H9 (cell line): Measurements from ENCODE around the gene DNLZ. TPM values are rescaled to one million over a fixed set of nuclear protein-coding genes. Genes with fewer than 3 reads are reported as not detected.

Source experiments
- DNase-seq: peaks from one replicate; pipeline ENCODE4 v3.0.0-alpha.2; 2017
- H2AFZ ChIP-seq: one replicate; pipeline ENCODE4 v1.6.1; 2013; ENCODE audit warnings: mild to moderate bottlenecking, low read length, control low read depth, moderate library complexity
- H2AK5ac ChIP-seq: 2 replicates; pipeline ENCODE4 v1.6.1; 2013; ENCODE audit warnings: low read length, control low read depth, mixed read lengths; ENCODE audit not compliant: insufficient read length
- H2BK120ac ChIP-seq: one replicate; pipeline ENCODE4 v1.6.1; 2013; ENCODE audit warnings: low read depth, mild to moderate bottlenecking, low read length, control low read depth, inconsistent platforms; ENCODE audit not compliant: poor library complexity, severe bottlenecking
- H2BK12ac ChIP-seq: 2 replicates; pipeline ENCODE4 v1.6.1; 2013; ENCODE audit warnings: low read length, control low read depth, mixed read lengths, low read depth; ENCODE audit not compliant: insufficient read length
- H2BK15ac ChIP-seq: 2 replicates; pipeline ENCODE4 v1.6.1; 2013; ENCODE audit warnings: low read depth, low read length, control low read depth
- H2BK20ac ChIP-seq: one replicate; pipeline ENCODE4 v1.6.1; 2013; ENCODE audit warnings: low read depth, mild to moderate bottlenecking, low read length, control low read depth, inconsistent platforms; ENCODE audit not compliant: poor library complexity, severe bottlenecking
- H2BK5ac ChIP-seq: 2 replicates; pipeline ENCODE4 v1.6.1; 2013; ENCODE audit warnings: low read length, control low read depth, mixed read lengths; ENCODE audit not compliant: insufficient read length
- H3K14ac ChIP-seq: 2 replicates; pipeline ENCODE4 v1.6.1; 2013; ENCODE audit warnings: low read length, control low read depth; ENCODE audit not compliant: insufficient read depth
- H3K18ac ChIP-seq: 2 replicates; pipeline ENCODE4 v1.6.1; 2013; ENCODE audit warnings: low read depth, mild to moderate bottlenecking, mixed read lengths, low read length, control low read depth; ENCODE audit not compliant: insufficient read length
- H3K23ac ChIP-seq: 2 replicates; pipeline ENCODE4 v1.6.1; 2013; ENCODE audit warnings: low read length, control low read depth, mixed read lengths, low read depth; ENCODE audit not compliant: insufficient read length
- H3K23me2 ChIP-seq: 2 replicates; pipeline ENCODE4 v1.6.1; 2013; ENCODE audit warnings: low read depth, mild to moderate bottlenecking, mixed read lengths, low read length, control low read depth; ENCODE audit not compliant: insufficient read length, poor library complexity, severe bottlenecking
- H3K27ac ChIP-seq: 2 replicates; pipeline ENCODE4 v1.5.1; 2013; ENCODE audit warnings: low read length, control low read depth, mixed read lengths, low read depth; ENCODE audit not compliant: insufficient read length
- H3K27me3 ChIP-seq: 2 replicates; pipeline ENCODE4 v1.6.1; 2013; ENCODE audit warnings: low read length, control low read depth, inconsistent platforms; ENCODE audit not compliant: insufficient read depth
- H3K4ac ChIP-seq: 2 replicates; pipeline ENCODE4 v1.6.1; 2013; ENCODE audit warnings: low read depth, mild to moderate bottlenecking, control low read depth, inconsistent platforms, low read length, moderate library complexity
- H3K4me1 ChIP-seq: 2 replicates; pipeline ENCODE4 v1.6.1; 2013; ENCODE audit warnings: low read length, control low read depth, inconsistent platforms; ENCODE audit not compliant: insufficient read depth
- H3K4me2 ChIP-seq: 2 replicates; pipeline ENCODE4 v1.6.1; 2013; ENCODE audit warnings: low read length, control low read depth, mixed read lengths; ENCODE audit not compliant: insufficient read length, insufficient read depth
- H3K56ac ChIP-seq: 2 replicates; pipeline ENCODE4 v1.6.1; 2013; ENCODE audit warnings: low read depth, mild to moderate bottlenecking, mixed read lengths, low read length, control low read depth; ENCODE audit not compliant: insufficient read length
- H3K79me1 ChIP-seq: 2 replicates; pipeline ENCODE4 v1.6.1; 2013; ENCODE audit warnings: low read depth, mild to moderate bottlenecking, moderate library complexity, low read length, control low read depth, inconsistent platforms; ENCODE audit not compliant: insufficient read depth, poor library complexity, severe bottlenecking
- H3K79me2 ChIP-seq: 2 replicates; pipeline ENCODE4 v1.6.1; 2013; ENCODE audit warnings: low read length, control low read depth, inconsistent platforms; ENCODE audit not compliant: insufficient read depth
- H3K9ac ChIP-seq: 2 replicates; pipeline ENCODE4 v1.6.1; 2013; ENCODE audit warnings: low read length, control low read depth, mixed read lengths; ENCODE audit not compliant: insufficient read length; ENCODE audit errors: extremely low read depth
- H3K9me3 ChIP-seq: one replicate; pipeline ENCODE4 v1.6.1; 2013; ENCODE audit warnings: low read depth, low read length, inconsistent platforms; ENCODE audit not compliant: control insufficient read depth
- H3T11ph ChIP-seq: one replicate; pipeline ENCODE4 v1.6.1; 2013; ENCODE audit warnings: mild to moderate bottlenecking, low read length, control low read depth, inconsistent platforms
- H4K20me1 ChIP-seq: one replicate; pipeline ENCODE4 v1.6.1; 2013; ENCODE audit not compliant: control insufficient read depth, insufficient read length, insufficient read depth
- H4K5ac ChIP-seq: 2 replicates; pipeline ENCODE4 v1.6.1; 2013; ENCODE audit warnings: low read depth, mild to moderate bottlenecking, mixed read lengths, low read length, control low read depth; ENCODE audit not compliant: insufficient read length
- H4K8ac ChIP-seq: replicated peaks from 2 replicates; pipeline ENCODE4 v1.6.1; 2013; ENCODE audit warnings: low read length, control low read depth, mixed read lengths, low read depth; ENCODE audit not compliant: insufficient read length
- H4K91ac ChIP-seq: 2 replicates; pipeline ENCODE4 v1.6.1; 2013; ENCODE audit warnings: low read depth, mild to moderate bottlenecking, moderate library complexity, mixed read lengths, low read length, control low read depth; ENCODE audit not compliant: insufficient read length
- H3K27ac Mint-ChIP-seq, 3 experiments: 2 replicates in 2 of 3; 3 replicates in 1 of 3; pipeline ENCODE4 v1.8.0; 2020 to 2021; ENCODE audit warnings: mixed read lengths in 3 of 3, mild to moderate bottlenecking in 1 of 3, moderate library complexity in 1 of 3
- H3K27me3 Mint-ChIP-seq: 2 replicates; pipeline ENCODE4 v1.8.0; 2021; ENCODE audit warnings: low read depth, mild to moderate bottlenecking, moderate library complexity, mixed read lengths
- H3K36me3 Mint-ChIP-seq, 3 experiments: 2 replicates in 2 of 3; 3 replicates in 1 of 3; pipeline ENCODE4 v1.8.0; 2020 to 2021; ENCODE audit warnings: low read depth in 3 of 3, mixed read lengths in 3 of 3; ENCODE audit not compliant: insufficient read depth in 1 of 3
- H3K4me1 Mint-ChIP-seq, 2 experiments: 2 replicates each; pipeline ENCODE4 v1.8.0; 2020; ENCODE audit warnings: mixed read lengths in 2 of 2
- H3K4me3 Mint-ChIP-seq, 2 experiments: 2 replicates in 1 of 2; 3 replicates in 1 of 2; pipeline ENCODE4 v1.8.0; 2020 to 2021; ENCODE audit warnings: mild to moderate bottlenecking in 2 of 2, mixed read lengths in 2 of 2, moderate library complexity in 1 of 2
- H3K9me3 Mint-ChIP-seq, 2 experiments: 2 replicates in 1 of 2; 3 replicates in 1 of 2; pipeline ENCODE4 v1.8.0; 2020; ENCODE audit warnings: mild to moderate bottlenecking in 2 of 2, mixed read lengths in 2 of 2, moderate library complexity in 1 of 2
- WGBS: extraction: QIAGEN DNeasy Blood & Tissue Kit; methylation state at CpG from one replicate; pipeline ENCODE4 v1.1.7; 2013; ENCODE audit warnings: missing lambda C conversion rate, low lambda C conversion rate, mixed read lengths; ENCODE audit not compliant: insufficient read length; ENCODE audit errors: extremely low coverage; 5-methylcytosine and 5-hydroxymethylcytosine counted together
- total RNA-seq: library from RNA; stranded (reverse); gene quantifications from 2 replicates; pipeline ENCODE4 v1.2.1, GENCODE V29; 2021
- TF ChIP-seq, protein P1 (sequence below): fragments of 200-600 bp; sonication (generic); conservative IDR thresholded peaks from 3 replicates; pipeline ENCODE4 v1.8.0; 2021; ENCODE audit warnings: antibody characterized with exemption, mild to moderate bottlenecking

DNLZ gene
- total RNA-seq, 1 experiment from 2014 or later = 24.8 TPM

DNA sequence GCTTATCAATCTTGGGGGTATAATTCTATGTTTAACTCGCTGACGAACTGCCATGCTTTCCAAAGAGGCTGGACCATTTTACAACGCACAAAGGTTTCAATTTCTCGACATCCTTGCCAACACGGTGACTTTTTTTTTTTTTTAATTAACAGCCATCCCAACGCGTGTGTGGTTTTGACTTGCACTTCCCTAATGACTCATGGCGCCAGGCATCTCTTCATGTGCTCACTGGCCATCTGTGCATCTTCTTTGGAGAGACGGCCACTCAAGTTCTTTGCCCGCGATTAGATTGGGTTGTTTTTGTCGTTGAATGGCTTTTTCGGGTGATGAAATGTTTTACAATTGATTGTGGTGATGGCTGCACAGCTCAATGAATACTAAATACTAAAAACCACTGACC is 22.5 kb upstream of the DNLZ start:
- Histone ChIP-seq H3K4me2 (no peak overlapping the region), H3K79me1 (no peaks in the 10 kb centered on the region), H3K4me1 (no peaks in the 10 kb centered on the region), H3K23ac (no peak overlapping the region), H3K18ac (no peak overlapping the region), H3K23me2 (no peaks in the 10 kb centered on the region), H3K9me3 (no peaks in the 10 kb centered on the region), H2BK15ac (no peak overlapping the region), H4K91ac (no peak overlapping the region), H3T11ph (no peak overlapping the region), H2BK20ac (no peak overlapping the region), H2AFZ (no peak overlapping the region), H3K79me2 (no peaks in the 10 kb centered on the region), H3K27me3 (no peaks in the 10 kb centered on the region), H2BK12ac (no peak overlapping the region), H3K27ac (no peak overlapping the region), H2AK5ac (no peak overlapping the region), H3K4ac (no peak overlapping the region), H3K56ac (no peak overlapping the region), H4K20me1 (no peaks in the 10 kb centered on the region), H3K14ac (no peak overlapping the region), H3K9ac (no peak overlapping the region), H2BK120ac (no peak overlapping the region), H4K8ac (no peak overlapping the region), H2BK5ac (no peak overlapping the region), H4K5ac (no peak overlapping the region)
- no peak for DNase-seq
- Mint-ChIP-seq H3K27ac (no peak overlapping the region), H3K27me3 (no peaks in the 10 kb centered on the region), H3K9me3 (no peaks in the 10 kb centered on the region), H3K4me3 (no peak overlapping the region), H3K4me1 (no peaks in the 10 kb centered on the region), H3K36me3 (peaks cover 37 to 85% (median 72%) of the 10 kb centered on the region in 3 experiments; a peak in 6 of 7 replicates)
- TF ChIP-seq, protein P1, sequence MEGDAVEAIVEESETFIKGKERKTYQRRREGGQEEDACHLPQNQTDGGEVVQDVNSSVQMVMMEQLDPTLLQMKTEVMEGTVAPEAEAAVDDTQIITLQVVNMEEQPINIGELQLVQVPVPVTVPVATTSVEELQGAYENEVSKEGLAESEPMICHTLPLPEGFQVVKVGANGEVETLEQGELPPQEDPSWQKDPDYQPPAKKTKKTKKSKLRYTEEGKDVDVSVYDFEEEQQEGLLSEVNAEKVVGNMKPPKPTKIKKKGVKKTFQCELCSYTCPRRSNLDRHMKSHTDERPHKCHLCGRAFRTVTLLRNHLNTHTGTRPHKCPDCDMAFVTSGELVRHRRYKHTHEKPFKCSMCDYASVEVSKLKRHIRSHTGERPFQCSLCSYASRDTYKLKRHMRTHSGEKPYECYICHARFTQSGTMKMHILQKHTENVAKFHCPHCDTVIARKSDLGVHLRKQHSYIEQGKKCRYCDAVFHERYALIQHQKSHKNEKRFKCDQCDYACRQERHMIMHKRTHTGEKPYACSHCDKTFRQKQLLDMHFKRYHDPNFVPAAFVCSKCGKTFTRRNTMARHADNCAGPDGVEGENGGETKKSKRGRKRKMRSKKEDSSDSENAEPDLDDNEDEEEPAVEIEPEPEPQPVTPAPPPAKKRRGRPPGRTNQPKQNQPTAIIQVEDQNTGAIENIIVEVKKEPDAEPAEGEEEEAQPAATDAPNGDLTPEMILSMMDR = no peak
- WGBS = no CpG with 5 or more reads among the region's 13 CpGs
